Osteoblast (primary cell): ENCODE measurements around the gene FRK. TPM values are rescaled to one million over a fixed set of nuclear protein-coding genes. Genes with fewer than 3 reads are reported as not detected.

Experiments used
- DNase-seq: peaks from one replicate; pipeline ENCODE4 v3.0.0; 2011; ENCODE audit warnings: low spot score, mixed read lengths; ENCODE audit not compliant: insufficient read length; ENCODE audit errors: missing footprints
- H2AFZ ChIP-seq: 2 replicates; pipeline ENCODE4 v1.6.0; 2011; ENCODE audit warnings: mild to moderate bottlenecking, low read length
- H3K27ac ChIP-seq: 2 replicates; pipeline ENCODE4 v1.5.1; 2011; ENCODE audit warnings: mild to moderate bottlenecking, low read depth, low read length, moderate library complexity
- H3K27me3 ChIP-seq: 2 replicates; pipeline ENCODE4 v1.6.0; 2012; ENCODE audit warnings: mild to moderate bottlenecking, control low read depth, inconsistent platforms, low read length, moderate library complexity; ENCODE audit not compliant: insufficient read depth
- H3K36me3 ChIP-seq: 2 replicates; pipeline ENCODE4 v1.5.1; 2011; ENCODE audit warnings: mild to moderate bottlenecking, low read length, control low read depth, moderate library complexity; ENCODE audit not compliant: insufficient read depth
- H3K4me1 ChIP-seq: 2 replicates; pipeline ENCODE4 v1.5.1; 2011; ENCODE audit warnings: mild to moderate bottlenecking, low read length, control low read depth, moderate library complexity; ENCODE audit not compliant: insufficient read depth
- H3K4me2 ChIP-seq: 2 replicates; pipeline ENCODE4 v1.6.0; 2011; ENCODE audit warnings: mild to moderate bottlenecking, low read length; ENCODE audit not compliant: insufficient read depth
- H3K4me3 ChIP-seq: fragments of 200-600 bp; sonication (generic); 3 replicates; pipeline ENCODE4 v1.5.1; 2012; ENCODE audit warnings: mild to moderate bottlenecking, low read length, inconsistent platforms; ENCODE audit not compliant: insufficient read depth
- H3K79me2 ChIP-seq: 2 replicates; pipeline ENCODE4 v1.6.0; 2012; ENCODE audit warnings: mild to moderate bottlenecking, low read length, control low read depth, inconsistent platforms; ENCODE audit not compliant: insufficient read depth
- H3K9me3 ChIP-seq: 2 replicates; pipeline ENCODE4 v1.5.1; 2011; ENCODE audit warnings: low read depth, low read length, control low read depth
- H4K20me1 ChIP-seq: 2 replicates; pipeline ENCODE4 v1.6.0; 2012; ENCODE audit warnings: mild to moderate bottlenecking, low read length, control low read depth; ENCODE audit not compliant: insufficient read depth
- CTCF ChIP-seq: IDR thresholded peaks from 2 replicates; pipeline ENCODE4 v1.5.1; 2011; ENCODE audit warnings: mild to moderate bottlenecking, low read depth, low read length, moderate library complexity; ENCODE audit errors: extremely low read depth
- total RNA-seq: library from RNA; depleted of rRNA; stranded (reverse); fragments of >200 nt; gene quantifications from 2 replicates; pipeline ENCODE4 v1.2.3, GENCODE V29; 2012

FRK gene, protein sequence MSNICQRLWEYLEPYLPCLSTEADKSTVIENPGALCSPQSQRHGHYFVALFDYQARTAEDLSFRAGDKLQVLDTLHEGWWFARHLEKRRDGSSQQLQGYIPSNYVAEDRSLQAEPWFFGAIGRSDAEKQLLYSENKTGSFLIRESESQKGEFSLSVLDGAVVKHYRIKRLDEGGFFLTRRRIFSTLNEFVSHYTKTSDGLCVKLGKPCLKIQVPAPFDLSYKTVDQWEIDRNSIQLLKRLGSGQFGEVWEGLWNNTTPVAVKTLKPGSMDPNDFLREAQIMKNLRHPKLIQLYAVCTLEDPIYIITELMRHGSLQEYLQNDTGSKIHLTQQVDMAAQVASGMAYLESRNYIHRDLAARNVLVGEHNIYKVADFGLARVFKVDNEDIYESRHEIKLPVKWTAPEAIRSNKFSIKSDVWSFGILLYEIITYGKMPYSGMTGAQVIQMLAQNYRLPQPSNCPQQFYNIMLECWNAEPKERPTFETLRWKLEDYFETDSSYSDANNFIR
- 1.1 and 1.2 TPM in 2 replicates for total RNA-seq

- DNase-seq, result peak; percentile 34
- Histone ChIP-seq H3K4me1 (no peaks in the 10 kb centered on the region), H3K27ac (peak within 1 kb of the TSS; percentile 58), H3K9me3 (no peaks in the 10 kb centered on the region), H4K20me1 (no peaks in the 10 kb centered on the region), H3K4me2 (peak within 1 kb of the TSS; percentile 88), H2AFZ (peak within 1 kb of the TSS; percentile 98), H3K27me3 (no peaks in the 10 kb centered on the region), H3K4me3 (peak within 1 kb of the TSS; percentile 73), H3K79me2 (no peaks in the 10 kb centered on the region), H3K36me3 (no peaks in the 10 kb centered on the region)
- TF ChIP-seq CTCF, result peak; percentile 41
Observed at GRCh38 chr6:116060572-116061283, at the start of gene FRK. Gene FRK, minus strand, starts transcription at chr6:116060891. Its CDS starts 580 bp downstream, at chr6:116060311.

DNA sequence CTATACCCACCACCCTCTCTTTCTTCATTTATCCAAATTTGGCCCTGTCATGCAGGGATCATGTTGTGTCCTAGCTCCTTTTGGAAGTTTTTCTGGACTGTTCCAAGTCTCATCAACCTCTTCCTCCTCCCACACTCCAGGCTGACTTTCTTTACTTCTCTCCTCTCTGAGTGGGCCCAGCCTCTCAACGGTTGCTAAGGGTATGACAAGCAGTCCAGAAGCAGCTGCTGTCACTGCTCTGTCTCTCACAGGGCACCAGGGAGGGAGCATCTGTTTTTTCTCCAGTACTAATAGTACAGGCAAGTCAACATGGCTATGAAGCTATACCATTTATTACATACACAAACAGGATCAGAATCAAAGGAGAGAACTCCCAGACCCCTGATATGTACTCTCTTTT, 48.1 kb upstream of the FRK start:
- no peaks in the 10 kb centered on the region for H3K9me3 ChIP-seq
- no peak for TF ChIP-seq CTCF
- H3K4me2 ChIP-seq, result no peak overlapping the region
- no peak overlapping the region for H3K27ac ChIP-seq
- DNase-seq, result no peak
- H3K4me3 ChIP-seq, result no peak overlapping the region
- H2AFZ ChIP-seq, result no peak overlapping the region
- H3K36me3 ChIP-seq, result peaks cover 28% of the 10 kb centered on the region
- H3K27me3 ChIP-seq, result no peaks in the 10 kb centered on the region
- peaks cover 15% of the 10 kb centered on the region for H3K4me1 ChIP-seq
- H4K20me1 ChIP-seq, result no peaks in the 10 kb centered on the region
- peaks cover 4% of the 10 kb centered on the region for H3K79me2 ChIP-seq

DNA sequence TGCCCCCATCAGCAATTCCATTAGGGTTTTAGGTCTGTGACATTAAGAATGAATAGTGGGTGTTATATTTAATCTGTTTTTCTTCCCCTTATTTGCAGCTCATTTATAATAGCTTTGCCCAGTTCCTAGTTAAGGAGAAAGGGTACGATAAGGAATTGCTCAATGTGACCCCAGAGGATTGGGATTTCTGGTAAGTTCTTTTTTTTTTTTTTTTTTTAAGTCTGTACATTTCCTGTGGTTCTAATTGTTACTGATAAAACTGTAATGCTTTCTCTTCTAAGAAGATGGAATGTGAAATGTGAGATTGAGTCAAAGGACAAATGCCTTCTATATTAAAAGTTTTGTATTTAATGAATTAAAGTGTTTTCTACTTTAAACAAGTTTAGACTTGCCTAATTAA, 45.5 kb upstream of the FRK start:
- H3K4me2 ChIP-seq, result peak overlapping the region; percentile 22
- peaks cover 15% of the 10 kb centered on the region for H3K4me1 ChIP-seq
- H3K4me3 ChIP-seq, result no peak overlapping the region
- no peaks in the 10 kb centered on the region for H4K20me1 ChIP-seq
- no peaks in the 10 kb centered on the region for H3K27me3 ChIP-seq
- peaks cover 17% of the 10 kb centered on the region for H3K36me3 ChIP-seq
- H3K9me3 ChIP-seq, result no peaks in the 10 kb centered on the region
- no peak overlapping the region for H2AFZ ChIP-seq
- no peak for DNase-seq
- no peak for TF ChIP-seq CTCF
- peak overlapping the region; percentile 23 for H3K27ac ChIP-seq
- peaks cover 12% of the 10 kb centered on the region for H3K79me2 ChIP-seq

DNA sequence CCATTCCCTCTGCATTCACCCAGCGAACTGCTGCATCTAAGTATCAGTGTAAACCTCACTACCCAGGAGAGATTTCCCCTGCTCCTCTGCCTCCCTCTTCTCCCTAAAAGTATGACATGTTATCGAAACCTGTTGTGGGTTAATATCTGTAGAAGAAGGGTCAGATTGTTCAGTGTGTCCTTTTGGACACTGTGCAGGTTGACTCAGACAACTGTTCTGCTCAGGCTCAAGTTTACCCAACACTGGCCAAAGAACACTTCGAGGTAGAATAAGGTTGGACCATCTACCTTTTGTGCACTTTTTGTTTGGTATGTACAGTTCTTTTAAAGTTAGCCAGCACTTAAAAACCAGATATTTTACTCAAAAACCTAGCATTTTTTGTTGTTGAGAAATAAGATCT, 44.6 kb upstream of the FRK start:
- H3K4me3 ChIP-seq, result no peak overlapping the region

More for the DNA sequence above, 44.6 kb upstream of the FRK start:
- DNase-seq, result no peak
- no peaks in the 10 kb centered on the region for H3K27me3 ChIP-seq
- peaks cover 15% of the 10 kb centered on the region for H3K4me1 ChIP-seq
- H3K9me3 ChIP-seq, result no peaks in the 10 kb centered on the region
- no peak overlapping the region for H3K27ac ChIP-seq
- H3K36me3 ChIP-seq, result peaks cover 9% of the 10 kb centered on the region
- no peak overlapping the region for H2AFZ ChIP-seq
- no peaks in the 10 kb centered on the region for H4K20me1 ChIP-seq
- no peak for TF ChIP-seq CTCF
- peaks cover 12% of the 10 kb centered on the region for H3K79me2 ChIP-seq
- H3K4me2 ChIP-seq, result no peak overlapping the region
